ENCODE data around the gene CSRNP3.

Gene CSRNP3

DNA sequence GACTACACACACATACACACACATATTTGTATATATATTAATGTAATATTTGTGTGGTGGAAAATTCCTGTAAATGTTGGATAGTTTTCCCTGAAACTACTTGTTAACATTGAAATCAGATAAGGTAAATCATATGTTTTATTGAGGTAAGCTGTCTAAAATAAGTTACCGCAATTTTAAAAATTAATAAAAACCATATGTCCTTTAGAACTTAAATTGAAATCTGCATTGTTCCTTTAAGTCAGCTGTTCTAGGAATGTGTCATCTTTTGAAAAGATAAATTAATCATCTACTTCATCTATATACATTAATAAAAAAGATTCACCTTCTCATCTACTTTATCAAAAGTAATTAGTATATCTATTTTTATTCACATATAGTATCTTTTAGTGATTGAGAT lies 102.0 kb downstream of the CSRNP3 start:
- TF ChIP-seq ZFX (IDR thresholded peaks at IDR 0.05; ENCODE audit: borderline replicate concordance) (no peak), CTCF (IDR thresholded peaks at IDR 0.05) (no peak)
- H3K27ac ChIP-seq, result peak overlapping the region; percentile 49

DNA sequence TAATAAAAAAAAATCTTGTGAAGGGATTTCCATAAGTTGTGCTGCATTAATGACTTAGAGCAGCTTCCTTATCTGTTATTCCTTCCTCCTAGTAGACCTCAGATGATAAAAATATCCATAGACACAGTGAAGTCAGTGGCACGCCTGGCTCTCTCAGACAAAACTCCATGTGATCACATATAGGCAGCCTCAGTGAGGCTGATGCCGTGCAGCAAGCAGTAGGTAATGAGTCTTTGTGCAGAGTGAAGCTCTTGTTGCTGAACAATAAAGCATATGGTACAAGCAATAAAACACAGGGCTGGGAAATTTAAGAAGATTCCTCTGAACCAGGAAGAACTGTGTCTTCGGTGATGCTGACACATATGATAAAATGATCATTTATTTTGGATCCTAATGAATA lies 102.7 kb downstream of the CSRNP3 start:
- no peak for TF ChIP-seq ZFX (IDR thresholded peaks at IDR 0.05; ENCODE audit: borderline replicate concordance)
- no peak for TF ChIP-seq CTCF (IDR thresholded peaks at IDR 0.05)
- peak overlapping the region; percentile 49 for H3K27ac ChIP-seq

DNA sequence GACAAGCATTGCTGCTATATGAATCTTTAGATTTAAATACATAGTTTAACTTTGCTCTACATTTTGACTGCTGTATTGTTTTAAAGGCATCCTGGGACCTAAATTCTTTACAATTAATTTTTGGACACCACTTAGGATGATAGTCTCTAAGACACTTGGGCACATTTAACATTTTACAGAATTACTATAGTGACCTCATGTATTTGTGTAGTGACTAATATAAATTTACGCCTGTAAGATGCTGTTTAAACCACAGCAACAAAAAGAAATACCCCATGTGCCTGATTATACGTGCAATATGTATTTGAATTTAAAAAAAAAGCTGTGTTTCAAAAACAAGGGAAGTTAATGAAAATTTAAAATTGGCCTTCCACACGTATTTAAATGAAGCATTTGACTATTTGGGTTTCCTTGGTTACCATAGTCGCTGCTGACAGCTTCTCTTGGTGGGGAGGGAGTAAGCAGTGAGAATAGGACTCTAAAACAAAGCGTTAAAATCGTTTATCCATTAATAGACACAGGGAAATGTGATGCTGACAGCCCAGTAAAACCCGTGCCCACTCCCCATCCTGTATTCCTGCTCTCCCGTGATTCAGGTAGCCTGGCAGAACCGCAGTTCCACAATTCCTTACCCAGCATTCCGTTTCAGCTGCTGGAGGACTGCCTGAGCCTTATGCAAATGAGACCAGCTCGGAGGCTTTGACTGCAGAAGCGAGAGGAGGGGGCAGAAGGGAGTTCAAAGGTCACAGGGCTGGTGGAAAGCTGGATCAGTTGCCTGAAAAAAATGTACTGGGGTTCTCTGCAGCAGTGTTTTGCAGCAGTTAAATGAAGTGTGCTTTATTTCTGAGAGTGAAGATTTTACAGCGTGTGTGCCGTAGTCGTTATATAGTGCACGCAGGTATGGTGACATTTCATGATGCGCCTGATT lies 104.3 kb downstream of the CSRNP3 start:
- peak overlapping the region; percentile 48 for H3K27ac ChIP-seq
- TF ChIP-seq ZFX (IDR thresholded peaks at IDR 0.05; ENCODE audit: borderline replicate concordance) (no peak), CTCF (IDR thresholded peaks at IDR 0.05) (no peak)

DNA sequence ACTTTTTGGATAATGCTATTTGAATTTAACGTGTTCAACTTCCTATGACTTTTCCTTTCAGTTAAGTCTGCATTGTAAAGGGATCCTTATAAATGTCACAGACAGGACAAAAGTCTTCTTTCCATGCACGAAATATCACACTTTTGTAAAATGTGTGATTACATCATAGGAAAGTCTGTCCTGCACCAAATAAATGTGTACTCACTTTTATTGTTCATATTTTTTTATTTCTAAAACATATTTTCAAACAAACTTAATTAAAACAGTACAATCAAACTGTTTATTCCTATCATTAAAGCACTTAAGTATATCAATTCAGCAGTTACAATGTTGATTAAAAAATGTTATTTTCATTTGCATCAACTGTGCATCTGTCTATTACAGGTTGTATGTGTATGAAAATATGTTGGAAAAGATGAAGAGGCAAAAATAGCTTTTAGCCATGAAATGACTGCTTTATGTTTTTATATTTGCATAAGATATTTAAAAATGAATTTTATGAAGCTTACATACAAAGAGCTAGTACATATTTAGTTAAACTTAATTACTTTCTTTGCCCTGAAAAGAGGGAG lies 105.6 kb downstream of the CSRNP3 start:
- TF ChIP-seq CTCF (IDR thresholded peaks at IDR 0.05) (no peak), ZFX (IDR thresholded peaks at IDR 0.05; ENCODE audit: borderline replicate concordance) (no peak)
- no peak overlapping the region for H3K27ac ChIP-seq

GRCh38 chr2:165576409-165577154 lies 107.1 kb downstream of the CSRNP3 start:
- TF ChIP-seq ZFX (IDR thresholded peaks at IDR 0.05; ENCODE audit: borderline replicate concordance) (no peak), CTCF (IDR thresholded peaks at IDR 0.05) (no peak)
- H3K27ac ChIP-seq, result no peak overlapping the region

DNA sequence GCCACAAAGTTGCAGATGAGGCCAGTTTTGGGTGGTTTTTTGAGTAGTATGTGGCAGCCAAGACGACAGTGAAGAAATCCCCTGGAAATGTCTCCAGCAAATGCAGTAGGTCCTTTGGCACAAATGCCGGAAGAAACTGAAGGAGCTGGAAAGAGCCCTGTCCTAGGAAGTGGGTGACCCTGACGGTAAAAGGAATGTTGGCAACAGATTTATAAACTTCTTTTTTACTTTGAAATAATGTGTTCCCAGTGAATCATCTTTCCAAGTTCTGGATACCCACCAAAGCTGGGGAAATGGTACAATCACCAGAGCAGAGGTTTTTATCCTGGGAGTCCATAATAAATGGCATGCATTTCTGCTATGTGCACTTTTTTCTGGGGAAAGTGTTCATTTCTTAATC lies 112.9 kb downstream of the CSRNP3 start:
- TF ChIP-seq ZFX (IDR thresholded peaks at IDR 0.05; ENCODE audit: borderline replicate concordance) (no peak), CTCF (IDR thresholded peaks at IDR 0.05) (no peak)
- H3K27ac ChIP-seq, result no peak overlapping the region

Data from 22Rv1 (cell line).